MCF 10A (cell line): ENCODE measurements around the gene TAS1R3. TPM values are rescaled to one million over a fixed set of nuclear protein-coding genes. Genes with fewer than 3 reads are reported as not detected.

ENCODE experiments used
- BruUV-seq: library from RNA; stranded (reverse); fragments of 400-500 nt; replicated peaks from 2 replicates; lab custom pipeline; 2021; lab: Mats Ljungman, UMichigan
- CTCF ChIA-PET: fragments of 300-600 bp; sonication (Branson Sonifier 250); formaldehyde crosslinking; extraction: SDS; loops from one replicate; lab custom pipeline; 2021; ENCODE audit warnings: antibody characterized with exemption, inconsistent platforms; lab: Yijun Ruan, JAX
- POLR2A ChIA-PET: fragments of 300-600, 350-650 bp; sonication (Branson Sonifier 250); formaldehyde crosslinking; extraction: SDS; loops from one replicate; lab custom pipeline; 2020; ENCODE audit warnings: antibody characterized with exemption, inconsistent platforms; lab: Yijun Ruan, JAX
- DNase-seq: peaks from one replicate; pipeline ENCODE4 v3.0.0-alpha.2; 2018; ENCODE audit not compliant: unreplicated experiment
- H3K27ac Mint-ChIP-seq: one replicate; pipeline ENCODE4 v1.8.0; 2022; ENCODE audit warnings: mild to moderate bottlenecking, low read depth, mixed read lengths; ENCODE audit not compliant: unreplicated experiment
- H3K27me3 Mint-ChIP-seq: one replicate; pipeline ENCODE4 v1.8.0; 2022; ENCODE audit warnings: mixed read lengths; ENCODE audit not compliant: insufficient read depth, unreplicated experiment
- H3K36me3 Mint-ChIP-seq: one replicate; pipeline ENCODE4 v1.8.0; 2022; ENCODE audit warnings: mild to moderate bottlenecking, moderate library complexity, mixed read lengths; ENCODE audit not compliant: insufficient read depth, unreplicated experiment
- H3K4me1 Mint-ChIP-seq: one replicate; pipeline ENCODE4 v1.8.0; 2022; ENCODE audit warnings: mixed read lengths; ENCODE audit not compliant: insufficient read depth, unreplicated experiment
- H3K4me3 Mint-ChIP-seq: one replicate; pipeline ENCODE4 v1.8.0; 2022; ENCODE audit warnings: mild to moderate bottlenecking, moderate library complexity, mixed read lengths; ENCODE audit not compliant: unreplicated experiment
- H3K9me3 Mint-ChIP-seq: one replicate; pipeline ENCODE4 v1.8.0; 2022; ENCODE audit warnings: mixed read lengths; ENCODE audit not compliant: unreplicated experiment
- CTCF ChIP-seq: fragments of 200-600 bp; IDR thresholded peaks from one replicate; pipeline ENCODE4 v1.8.0; 2022; ENCODE audit warnings: antibody characterized with exemption, mild to moderate bottlenecking; ENCODE audit not compliant: unreplicated experiment
- intact Hi-C: fragments of 100-400 bp; cut with micrococcal nuclease; formaldehyde crosslinking; loops from 2 replicates; pipeline ENCODE4 v1.14.1; 2022
- total RNA-seq: library from RNA; stranded (reverse); gene quantifications from 2 replicates; pipeline ENCODE4 v1.2.3, GENCODE V29; 2022

TAS1R3 gene
- total RNA-seq, 1 experiment from 2014 or later: not detected

- intact Hi-C loops: loop anchor here (2.0 to 10.0 kb wide), 2 partner anchors 24 to 130 kb away; partner anchors contain the start of gene CCNL2
- ChIA-PET CTCF (interaction anchor here (0.6 to 1.3 kb wide), 4 partner anchors 9 to 130 kb away, joined by 3 to 4 read pairs (median 3); no protein-coding TSS in a partner anchor), POLR2A (interaction anchor here (1.0 to 2.7 kb wide), 19 partner anchors 9 to 241 kb away, joined by 3 to 62 read pairs (median 7); partner anchors contain the start of genes ATAD3A, CCNL2, DVL1 and MIB2)
- Mint-ChIP-seq H3K4me3 (peak overlapping the region; percentile 87), H3K36me3 (peaks cover 25% of the 10 kb centered on the region), H3K4me1 (peaks cover 9% of the 10 kb centered on the region), H3K27ac (peak overlapping the region; percentile 94), H3K9me3 (no peaks in the 10 kb centered on the region), H3K27me3 (no peaks in the 10 kb centered on the region)
- no TSS peak for BruUV-seq
- no peak for TF ChIP-seq CTCF
- DNase-seq: no peak
Measured at GRCh38 chr1:1374589-1374928, 43.5 kb downstream of the TAS1R3 start.

GRCh38 chr1:1374929-1375662 lies 44.0 kb downstream of the TAS1R3 start, which contains the start of gene AURKAIP1:
Gene AURKAIP1 (minus strand): TSS chr1:1375207. CDS start chr1:1374756, 451 bp downstream.
- H3K27me3 Mint-ChIP-seq: no peaks in the 10 kb centered on the region
- H3K4me1 Mint-ChIP-seq: peaks cover 9% of the 10 kb centered on the region
- TF ChIP-seq CTCF: no peak
- intact Hi-C loops: loop anchor here (2.0 to 10.0 kb wide), 2 partner anchors 24 to 130 kb away; partner anchors contain the start of gene CCNL2
- no TSS peak for BruUV-seq
- H3K36me3 Mint-ChIP-seq: peaks cover 25% of the 10 kb centered on the region
- DNase-seq: peak; percentile 99
- ChIA-PET CTCF (interaction anchor here (0.6 to 1.3 kb wide), 7 partner anchors 10 to 351 kb away, joined by 3 to 7 read pairs (median 3); no protein-coding TSS in a partner anchor), POLR2A (interaction anchor here (0.5 to 2.7 kb wide), 29 partner anchors 9 to 240 kb away, joined by 3 to 62 read pairs (median 5); partner anchors contain the start of genes ATAD3A, CCNL2, DVL1 and MIB2)
- H3K9me3 Mint-ChIP-seq: no peaks in the 10 kb centered on the region
- H3K4me3 Mint-ChIP-seq: peak within 1 kb of the TSS; percentile 87
- peak within 1 kb of the TSS; percentile 94 for H3K27ac Mint-ChIP-seq

GRCh38 chr1:1376551-1377226 lies 45.6 kb downstream of the TAS1R3 start:
- Mint-ChIP-seq H3K27ac (peak overlapping the region; percentile 94), H3K27me3 (no peaks in the 10 kb centered on the region), H3K9me3 (no peaks in the 10 kb centered on the region), H3K36me3 (peaks cover 17% of the 10 kb centered on the region), H3K4me1 (peaks cover 9% of the 10 kb centered on the region), H3K4me3 (peak overlapping the region; percentile 87)
- POLR2A ChIA-PET: interaction anchor here (1.4 to 2.5 kb wide), 5 partner anchors 14 to 128 kb away, joined by 3 to 47 read pairs (median 21); partner anchors contain the start of genes CCNL2, DVL1 and MRPL20
- no TSS peak for BruUV-seq
- intact Hi-C loops: loop anchor here (10.0 kb wide), 1 partner anchor 128 kb away; no protein-coding TSS in a partner anchor
- DNase-seq: no peak
- TF ChIP-seq CTCF: no peak
- CTCF ChIA-PET: interaction anchor here (0.8 to 1.5 kb wide), 3 partner anchors 22 to 128 kb away, joined by 3 to 5 read pairs (median 3); partner anchors contain the start of gene CCNL2
